Measurements from ENCODE around the gene CDC42. TPM values are rescaled to one million over a fixed set of nuclear protein-coding genes. Genes with fewer than 3 reads are reported as not detected.

Gene CDC42
- total RNA-seq, 2 donors from 2014 or later = 156 to 187 TPM

DNA sequence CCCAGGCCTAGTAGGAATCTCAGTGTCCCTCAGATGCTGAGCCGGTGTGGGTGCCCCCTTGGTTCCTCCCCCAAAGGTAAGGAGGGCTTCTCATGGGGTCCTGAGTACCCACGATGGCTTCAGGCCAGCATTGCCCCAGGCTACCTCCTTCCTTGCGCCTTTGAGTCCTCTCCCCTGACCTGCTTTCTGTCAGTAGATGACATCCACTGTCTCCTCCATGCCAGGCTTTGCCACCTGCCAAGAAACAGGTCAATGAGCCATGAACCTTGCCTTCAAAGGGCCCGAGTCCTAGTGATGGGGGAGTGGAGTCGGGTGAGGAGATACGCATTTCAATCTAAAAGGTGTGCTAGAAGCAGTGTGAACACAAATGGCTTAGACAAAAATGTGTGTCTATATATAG, 74.7 kb downstream of the CDC42 start:
- no peak for DNase-seq (ENCODE audit: low spot score)
- Histone ChIP-seq H3K9me3 (no peaks in the 10 kb centered on the region), H3K36me3 (no peaks in the 10 kb centered on the region), H3K4me1 (ENCODE audit: control insufficient read depth in 1 of 2, low read depth in 2 of 2) (peaks cover 2 to 4% of the 10 kb centered on the region in 2 donors), H3K27ac (no peak overlapping the region), H3K4me3 (no peak overlapping the region), H3K27me3 (replicated peaks; ENCODE audit: insufficient read depth) (no peaks in the 10 kb centered on the region)
- ATAC-seq (ENCODE audit: insufficient number of reproducible peaks, low FRiP score, low read depth) = no peak
- TF ChIP-seq, protein P1, sequence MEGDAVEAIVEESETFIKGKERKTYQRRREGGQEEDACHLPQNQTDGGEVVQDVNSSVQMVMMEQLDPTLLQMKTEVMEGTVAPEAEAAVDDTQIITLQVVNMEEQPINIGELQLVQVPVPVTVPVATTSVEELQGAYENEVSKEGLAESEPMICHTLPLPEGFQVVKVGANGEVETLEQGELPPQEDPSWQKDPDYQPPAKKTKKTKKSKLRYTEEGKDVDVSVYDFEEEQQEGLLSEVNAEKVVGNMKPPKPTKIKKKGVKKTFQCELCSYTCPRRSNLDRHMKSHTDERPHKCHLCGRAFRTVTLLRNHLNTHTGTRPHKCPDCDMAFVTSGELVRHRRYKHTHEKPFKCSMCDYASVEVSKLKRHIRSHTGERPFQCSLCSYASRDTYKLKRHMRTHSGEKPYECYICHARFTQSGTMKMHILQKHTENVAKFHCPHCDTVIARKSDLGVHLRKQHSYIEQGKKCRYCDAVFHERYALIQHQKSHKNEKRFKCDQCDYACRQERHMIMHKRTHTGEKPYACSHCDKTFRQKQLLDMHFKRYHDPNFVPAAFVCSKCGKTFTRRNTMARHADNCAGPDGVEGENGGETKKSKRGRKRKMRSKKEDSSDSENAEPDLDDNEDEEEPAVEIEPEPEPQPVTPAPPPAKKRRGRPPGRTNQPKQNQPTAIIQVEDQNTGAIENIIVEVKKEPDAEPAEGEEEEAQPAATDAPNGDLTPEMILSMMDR (IDR thresholded peaks at IDR 0.05) = no peak

DNA sequence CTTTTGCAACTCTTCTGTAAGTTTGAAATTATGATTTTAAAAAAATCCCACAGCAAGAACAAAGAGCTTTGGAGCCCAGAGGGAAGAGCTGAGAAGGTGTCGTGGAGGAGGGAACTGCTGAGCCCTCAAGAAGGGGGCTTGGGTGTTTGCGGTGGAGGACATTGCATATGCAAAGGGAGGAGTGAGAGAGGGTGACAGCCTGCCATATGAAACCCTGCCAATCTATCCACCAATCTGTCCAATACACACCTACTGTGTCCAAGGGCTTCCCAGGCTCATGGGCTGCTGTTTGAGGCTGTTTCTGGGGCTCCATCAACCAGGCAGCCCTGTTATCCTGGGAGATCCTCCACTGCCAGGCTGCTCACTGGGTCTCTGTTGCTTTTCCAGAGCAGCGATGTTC, 75.2 kb downstream of the CDC42 start:
- no peak overlapping the region for H3K27ac ChIP-seq
- H3K4me3 ChIP-seq = no peak overlapping the region
- no peak for ATAC-seq (ENCODE audit: insufficient number of reproducible peaks, low FRiP score, low read depth)
- peaks cover 5 to 9% of the 10 kb centered on the region in 2 donors for H3K4me1 ChIP-seq (ENCODE audit: control insufficient read depth in 1 of 2, low read depth in 2 of 2)
- no peaks in the 10 kb centered on the region for H3K36me3 ChIP-seq
- H3K9me3 ChIP-seq = no peaks in the 10 kb centered on the region
- no peaks in the 10 kb centered on the region for H3K27me3 ChIP-seq (replicated peaks; ENCODE audit: insufficient read depth)
- TF ChIP-seq, protein P1 (IDR thresholded peaks at IDR 0.05) = no peak
- DNase-seq (ENCODE audit: low spot score) = no peak

DNA sequence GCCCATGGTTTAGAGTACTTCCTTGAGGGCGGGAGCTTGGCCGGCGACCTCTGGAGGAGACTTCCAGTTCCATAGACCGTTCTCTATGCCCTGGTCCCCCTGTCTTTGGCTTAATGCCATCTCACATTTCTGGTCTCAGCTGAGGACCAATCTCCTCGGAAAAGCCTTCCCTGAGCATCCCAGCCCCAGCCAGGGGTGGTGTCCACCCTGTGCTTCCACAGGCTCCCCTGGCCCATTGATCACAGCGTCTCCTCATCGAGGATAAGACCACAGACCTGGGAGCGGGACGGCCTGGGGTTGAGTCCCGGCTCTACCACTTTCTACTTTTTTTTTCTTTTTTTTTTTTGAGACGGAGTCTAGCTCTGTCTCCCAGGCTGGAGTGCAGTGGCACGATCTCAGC, 75.9 kb downstream of the CDC42 start:
- Histone ChIP-seq H3K4me3 (no peak overlapping the region), H3K27ac (no peak overlapping the region), H3K9me3 (no peaks in the 10 kb centered on the region), H3K36me3 (no peaks in the 10 kb centered on the region), H3K27me3 (replicated peaks; ENCODE audit: insufficient read depth) (no peaks in the 10 kb centered on the region), H3K4me1 (ENCODE audit: control insufficient read depth in 1 of 2, low read depth in 2 of 2) (peaks cover 5 to 13% of the 10 kb centered on the region in 2 donors)
- DNase-seq (ENCODE audit: low spot score) (no peak), ATAC-seq (ENCODE audit: insufficient number of reproducible peaks, low FRiP score, low read depth) (no peak)
- TF ChIP-seq, protein P1 (IDR thresholded peaks at IDR 0.05) = no peak

DNA sequence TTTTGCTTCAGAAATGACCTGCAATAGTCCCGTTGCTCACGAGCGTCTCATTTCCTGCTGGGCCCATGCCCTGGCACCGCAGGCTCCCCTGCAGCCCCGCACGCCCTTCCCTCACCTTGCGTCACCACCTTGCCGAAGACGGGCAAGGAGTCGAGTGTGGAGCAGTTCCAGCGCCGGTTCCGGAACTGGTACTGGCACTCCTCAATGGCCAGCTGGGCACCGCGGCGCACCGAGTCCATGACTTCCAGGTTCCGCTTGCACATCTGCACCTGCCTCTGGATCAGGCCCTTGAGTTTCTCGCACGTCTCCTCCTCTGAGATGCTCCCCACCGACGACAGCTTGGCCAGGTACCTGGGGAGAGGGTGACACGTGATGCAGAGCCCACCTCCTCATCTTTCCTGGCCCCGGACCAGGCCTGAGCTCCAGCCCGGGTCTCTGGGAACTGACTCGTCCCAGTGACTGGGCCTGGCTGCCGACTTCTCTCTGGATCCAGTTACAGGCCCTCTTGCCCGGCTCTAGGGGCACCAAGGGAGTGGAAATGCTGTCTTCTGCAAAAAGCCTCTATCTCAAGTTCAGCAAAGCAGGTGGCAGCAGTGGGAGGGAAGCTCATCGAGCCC, 77.1 kb downstream of the CDC42 start:
- TF ChIP-seq, protein P1 (IDR thresholded peaks at IDR 0.05) = no peak
- Histone ChIP-seq H3K36me3 (no peaks in the 10 kb centered on the region), H3K4me1 (ENCODE audit: control insufficient read depth in 1 of 2, low read depth in 2 of 2) (peaks cover 5 to 13% of the 10 kb centered on the region in 2 donors), H3K9me3 (no peaks in the 10 kb centered on the region), H3K4me3 (no peak overlapping the region), H3K27me3 (replicated peaks; ENCODE audit: insufficient read depth) (no peaks in the 10 kb centered on the region), H3K27ac (no peak overlapping the region)
- DNase-seq (ENCODE audit: low spot score) (no peak), ATAC-seq (ENCODE audit: insufficient number of reproducible peaks, low FRiP score, low read depth) (no peak)

- H3K4me1 ChIP-seq (ENCODE audit: control insufficient read depth in 1 of 2, low read depth in 2 of 2) = peaks cover 5 to 13% of the 10 kb centered on the region in 2 donors
Measured at GRCh38 chr1:22131062-22131461, 78.6 kb downstream of the CDC42 start.

More at GRCh38 chr1:22131062-22131461, 78.6 kb downstream of the CDC42 start:
- H3K27ac ChIP-seq = no peak overlapping the region
- H3K4me3 ChIP-seq = no peak overlapping the region
- H3K27me3 ChIP-seq (replicated peaks; ENCODE audit: insufficient read depth) = no peaks in the 10 kb centered on the region
- TF ChIP-seq, protein P1 (IDR thresholded peaks at IDR 0.05) = no peak
- DNase-seq (ENCODE audit: low spot score) (no peak), ATAC-seq (ENCODE audit: insufficient number of reproducible peaks, low FRiP score, low read depth) (no peak)
- no peaks in the 10 kb centered on the region for H3K36me3 ChIP-seq
- H3K9me3 ChIP-seq = no peaks in the 10 kb centered on the region
